Measurements from ENCODE around the gene SULT1E1.

- TF ChIP-seq CTCF (IDR thresholded peaks at IDR 0.05; ENCODE audit: low read depth, low read length) = no peak
- no peak for TF ChIP-seq EZH2phosphoT487 (IDR thresholded peaks at IDR 0.05; ENCODE audit: low read depth)
Observed at GRCh38 chr4:69894721-69895120, 34.8 kb upstream of the SULT1E1 start.
